HEK293 (cell line): Measurements from ENCODE around the gene CILP.

Experiments used
- CTCF ChIA-PET: fragments of 350-600 bp; formaldehyde crosslinking; extraction: SDS; loops from one replicate; lab custom pipeline; 2021; ENCODE audit warnings: antibody characterized with exemption; lab: Yijun Ruan, JAX
- POLR2A ChIA-PET: fragments of 300-600 bp; formaldehyde crosslinking; extraction: SDS; loops from one replicate; lab custom pipeline; 2020; ENCODE audit warnings: antibody characterized with exemption, inconsistent platforms; lab: Yijun Ruan, JAX
- H3K27ac ChIP-seq: fragments of 200-500 bp; sonication (Bioruptor generic); 2 replicates; pipeline ENCODE4 v1.5.1; 2014; ENCODE audit warnings: low read depth, low read length, control low read depth, inconsistent platforms; ENCODE audit errors: extremely low read depth
- H3K36me3 ChIP-seq, 2 experiments: fragments of 200-500 bp in 1 of 2; sonication (Bioruptor generic) in 1 of 2; 1 replicate in 1 of 2; 2 replicates in 1 of 2; pipeline ENCODE4 v1.5.1; 2014 to 2017; ENCODE audit warnings: inconsistent platforms in 2 of 2, low read length in 2 of 2; ENCODE audit not compliant: control insufficient read depth in 2 of 2, insufficient read depth in 1 of 2
- H3K4me1 ChIP-seq: fragments of 200-500 bp; sonication (Bioruptor generic); 2 replicates; pipeline ENCODE4 v1.5.1; 2014; ENCODE audit warnings: mild to moderate bottlenecking, low read length, inconsistent platforms; ENCODE audit not compliant: control insufficient read depth, insufficient read depth
- H3K4me3 ChIP-seq: 2 replicates; pipeline ENCODE4 v1.5.1; 2011; ENCODE audit warnings: low read depth, mild to moderate bottlenecking, control low read depth, low read length, moderate library complexity
- H3K9me3 ChIP-seq: fragments of 200-500 bp; sonication (Bioruptor generic); 2 replicates; pipeline ENCODE4 v1.5.1; 2014; ENCODE audit warnings: low read depth, low read length, inconsistent platforms; ENCODE audit not compliant: control insufficient read depth, insufficient read depth
- IKZF3 ChIP-seq: fragments of 450-650 bp; IDR thresholded peaks from 2 replicates; pipeline ENCODE4 v1.5.0; 2018; ENCODE audit warnings: missing biosample characterization, mild to moderate bottlenecking, missing genetic modification characterization, moderate library complexity
- MEIS1 ChIP-seq: sonication (generic); formaldehyde crosslinking; IDR thresholded peaks from 2 replicates; pipeline ENCODE4 v1.8.1; 2022; ENCODE audit warnings: missing genetic modification reagents, mild to moderate bottlenecking, borderline replicate concordance
- MYNN ChIP-seq: fragments of 450-650 bp; formaldehyde crosslinking; IDR thresholded peaks from 2 replicates; pipeline ENCODE4 v1.5.1; 2016; ENCODE audit warnings: missing biosample characterization, missing genetic modification characterization, borderline replicate concordance
- PRDM2 ChIP-seq: fragments of 450-650 bp; formaldehyde crosslinking; IDR thresholded peaks from 2 replicates; pipeline ENCODE4 v1.5.1; 2016; ENCODE audit warnings: missing biosample characterization, missing genetic modification characterization, borderline replicate concordance
- ZBTB7A ChIP-seq: fragments of 450-650 bp; formaldehyde crosslinking; IDR thresholded peaks from 2 replicates; pipeline ENCODE4 v1.5.1; 2016; ENCODE audit warnings: low read depth, missing biosample characterization, missing genetic modification characterization
- ZFP41 ChIP-seq: fragments of 450-650 bp; formaldehyde crosslinking; IDR thresholded peaks from 2 replicates; pipeline ENCODE4 v1.5.1; 2016; ENCODE audit warnings: missing biosample characterization, missing genetic modification characterization, borderline replicate concordance
- ZNF157 ChIP-seq: fragments of 450-650 bp; formaldehyde crosslinking; IDR thresholded peaks from 2 replicates; pipeline ENCODE4 v1.5.1; 2016; ENCODE audit warnings: missing biosample characterization, missing genetic modification characterization
- ZNF548 ChIP-seq: fragments of 450-650 bp; formaldehyde crosslinking; IDR thresholded peaks from 2 replicates; pipeline ENCODE4 v1.5.1; 2016; ENCODE audit warnings: missing biosample characterization, missing genetic modification characterization
- ZNF777 ChIP-seq: fragments of 450-650 bp; formaldehyde crosslinking; IDR thresholded peaks from 2 replicates; pipeline ENCODE4 v1.5.1; 2017; ENCODE audit warnings: missing biosample characterization, missing genetic modification characterization, borderline replicate concordance
- TF ChIP-seq, protein P1 (sequence below): fragments of 450-650 bp; formaldehyde crosslinking; IDR thresholded peaks from 2 replicates; pipeline ENCODE4 v1.5.1; 2017; ENCODE audit warnings: missing biosample characterization, missing genetic modification characterization
- TF ChIP-seq, protein P2 (sequence below): fragments of 450-650 bp; formaldehyde crosslinking; IDR thresholded peaks from 2 replicates; pipeline ENCODE4 v1.5.1; 2016; ENCODE audit warnings: missing biosample characterization, missing genetic modification characterization
- TF ChIP-seq, protein P3 (sequence below): fragments of 450-650 bp; formaldehyde crosslinking; IDR thresholded peaks from 2 replicates; pipeline ENCODE4 v1.5.1; 2016; ENCODE audit warnings: missing biosample characterization, missing genetic modification characterization, low read depth
- TF ChIP-seq, protein P4 (sequence below): fragments of 450-650 bp; formaldehyde crosslinking; IDR thresholded peaks from 2 replicates; pipeline ENCODE4 v1.5.1; 2016; ENCODE audit warnings: missing biosample characterization, missing genetic modification characterization

CILP gene

DNA sequence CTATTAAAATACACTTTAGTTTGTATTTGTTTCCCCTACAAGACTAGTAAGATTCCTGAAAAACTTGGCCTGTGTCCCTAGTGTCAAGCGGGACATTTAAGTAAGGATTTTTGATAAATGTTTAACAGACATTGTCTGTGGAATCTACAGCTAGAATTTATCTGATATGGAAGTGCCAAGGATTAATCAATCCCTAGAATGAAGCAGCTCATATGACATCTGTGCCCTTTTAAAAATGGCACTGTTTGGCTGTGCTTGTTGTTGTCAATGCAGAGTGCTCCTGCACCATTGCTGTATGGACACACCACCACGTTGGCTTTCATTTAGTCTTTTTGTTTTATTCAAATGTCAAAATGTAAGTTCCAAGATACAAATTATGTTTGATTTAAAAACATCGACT is 63.4 kb downstream of the CILP start:
- H3K27ac ChIP-seq = no peak overlapping the region
- no peaks in the 10 kb centered on the region for H3K4me1 ChIP-seq
- TF ChIP-seq, protein P1, sequence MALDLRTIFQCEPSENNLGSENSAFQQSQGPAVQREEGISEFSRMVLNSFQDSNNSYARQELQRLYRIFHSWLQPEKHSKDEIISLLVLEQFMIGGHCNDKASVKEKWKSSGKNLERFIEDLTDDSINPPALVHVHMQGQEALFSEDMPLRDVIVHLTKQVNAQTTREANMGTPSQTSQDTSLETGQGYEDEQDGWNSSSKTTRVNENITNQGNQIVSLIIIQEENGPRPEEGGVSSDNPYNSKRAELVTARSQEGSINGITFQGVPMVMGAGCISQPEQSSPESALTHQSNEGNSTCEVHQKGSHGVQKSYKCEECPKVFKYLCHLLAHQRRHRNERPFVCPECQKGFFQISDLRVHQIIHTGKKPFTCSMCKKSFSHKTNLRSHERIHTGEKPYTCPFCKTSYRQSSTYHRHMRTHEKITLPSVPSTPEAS (tag by site-specific recombination) = no peak
- TF ChIP-seq IKZF3 (tag by site-specific recombination) (no peak), MEIS1 (CRISPR knock-in tag) (no peak), ZFP41 (no peak), ZNF548 (tag by site-specific recombination) (no peak), ZNF777 (tag by site-specific recombination) (no peak), PRDM2 (no peak), ZNF157 (tag by site-specific recombination) (no peak), ZBTB7A (tag by site-specific recombination) (no peak), MYNN (tag by site-specific recombination) (no peak)
- TF ChIP-seq, protein P2, sequence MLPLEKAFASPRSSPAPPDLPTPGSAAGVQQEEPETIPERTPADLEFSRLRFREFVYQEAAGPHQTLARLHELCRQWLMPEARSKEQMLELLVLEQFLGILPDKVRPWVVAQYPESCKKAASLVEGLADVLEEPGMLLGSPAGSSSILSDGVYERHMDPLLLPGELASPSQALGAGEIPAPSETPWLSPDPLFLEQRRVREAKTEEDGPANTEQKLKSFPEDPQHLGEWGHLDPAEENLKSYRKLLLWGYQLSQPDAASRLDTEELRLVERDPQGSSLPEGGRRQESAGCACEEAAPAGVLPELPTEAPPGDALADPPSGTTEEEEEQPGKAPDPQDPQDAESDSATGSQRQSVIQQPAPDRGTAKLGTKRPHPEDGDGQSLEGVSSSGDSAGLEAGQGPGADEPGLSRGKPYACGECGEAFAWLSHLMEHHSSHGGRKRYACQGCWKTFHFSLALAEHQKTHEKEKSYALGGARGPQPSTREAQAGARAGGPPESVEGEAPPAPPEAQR (tag by site-specific recombination) = no peak
- TF ChIP-seq, protein P3, sequence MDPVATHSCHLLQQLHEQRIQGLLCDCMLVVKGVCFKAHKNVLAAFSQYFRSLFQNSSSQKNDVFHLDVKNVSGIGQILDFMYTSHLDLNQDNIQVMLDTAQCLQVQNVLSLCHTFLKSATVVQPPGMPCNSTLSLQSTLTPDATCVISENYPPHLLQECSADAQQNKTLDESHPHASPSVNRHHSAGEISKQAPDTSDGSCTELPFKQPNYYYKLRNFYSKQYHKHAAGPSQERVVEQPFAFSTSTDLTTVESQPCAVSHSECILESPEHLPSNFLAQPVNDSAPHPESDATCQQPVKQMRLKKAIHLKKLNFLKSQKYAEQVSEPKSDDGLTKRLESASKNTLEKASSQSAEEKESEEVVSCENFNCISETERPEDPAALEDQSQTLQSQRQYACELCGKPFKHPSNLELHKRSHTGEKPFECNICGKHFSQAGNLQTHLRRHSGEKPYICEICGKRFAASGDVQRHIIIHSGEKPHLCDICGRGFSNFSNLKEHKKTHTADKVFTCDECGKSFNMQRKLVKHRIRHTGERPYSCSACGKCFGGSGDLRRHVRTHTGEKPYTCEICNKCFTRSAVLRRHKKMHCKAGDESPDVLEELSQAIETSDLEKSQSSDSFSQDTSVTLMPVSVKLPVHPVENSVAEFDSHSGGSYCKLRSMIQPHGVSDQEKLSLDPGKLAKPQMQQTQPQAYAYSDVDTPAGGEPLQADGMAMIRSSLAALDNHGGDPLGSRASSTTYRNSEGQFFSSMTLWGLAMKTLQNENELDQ (tag by site-specific recombination) = no peak
- TF ChIP-seq, protein P4, sequence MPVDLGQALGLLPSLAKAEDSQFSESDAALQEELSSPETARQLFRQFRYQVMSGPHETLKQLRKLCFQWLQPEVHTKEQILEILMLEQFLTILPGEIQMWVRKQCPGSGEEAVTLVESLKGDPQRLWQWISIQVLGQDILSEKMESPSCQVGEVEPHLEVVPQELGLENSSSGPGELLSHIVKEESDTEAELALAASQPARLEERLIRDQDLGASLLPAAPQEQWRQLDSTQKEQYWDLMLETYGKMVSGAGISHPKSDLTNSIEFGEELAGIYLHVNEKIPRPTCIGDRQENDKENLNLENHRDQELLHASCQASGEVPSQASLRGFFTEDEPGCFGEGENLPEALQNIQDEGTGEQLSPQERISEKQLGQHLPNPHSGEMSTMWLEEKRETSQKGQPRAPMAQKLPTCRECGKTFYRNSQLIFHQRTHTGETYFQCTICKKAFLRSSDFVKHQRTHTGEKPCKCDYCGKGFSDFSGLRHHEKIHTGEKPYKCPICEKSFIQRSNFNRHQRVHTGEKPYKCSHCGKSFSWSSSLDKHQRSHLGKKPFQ (tag by site-specific recombination) = no peak
- ChIA-PET CTCF (no interaction called here), POLR2A (no interaction called here)
- peaks cover 30 to 32% of the 10 kb centered on the region in 2 experiments for H3K36me3 ChIP-seq
- H3K9me3 ChIP-seq = no peaks in the 10 kb centered on the region
- H3K4me3 ChIP-seq = no peak overlapping the region
